GM23338 (cell line): ENCODE results near the gene DOCK10. TPM values are rescaled to one million over a fixed set of nuclear protein-coding genes. Genes with fewer than 3 reads are reported as not detected.

Experiments used
- ATAC-seq: fragments of 200-7000 bp; cut with Tn5 transposase; 3 replicates; pipeline ENCODE4 v1.9.1; 2020
- DNase-seq: peaks from one replicate; pipeline ENCODE4 v3.0.0-alpha.2; 2015; ENCODE audit warnings: low spot score
- H2AFZ ChIP-seq: fragments of 200-600 bp; sonication (generic); 2 replicates; pipeline ENCODE4 v1.8.0; 2016; ENCODE audit warnings: antibody characterized with exemption, mild to moderate bottlenecking, moderate library complexity
- H3F3A ChIP-seq: fragments of 200-600 bp; sonication (generic); replicated peaks from 2 replicates; pipeline ENCODE4 v1.8.0; 2017; ENCODE audit warnings: antibody characterized with exemption, mixed run types, low read depth
- H3K27ac ChIP-seq: fragments of 200-600 bp; sonication (generic); 2 replicates; pipeline ENCODE4 v1.6.1; 2016; ENCODE audit warnings: low read depth
- H3K27me3 ChIP-seq: fragments of 200-600 bp; sonication (generic); 2 replicates; pipeline ENCODE4 v1.8.0; 2016; ENCODE audit warnings: mild to moderate bottlenecking, mixed run types, moderate library complexity; ENCODE audit not compliant: insufficient read depth
- H3K36me3 ChIP-seq: fragments of 200-600 bp; sonication (generic); 2 replicates; pipeline ENCODE4 v1.8.0; 2016; ENCODE audit warnings: mild to moderate bottlenecking; ENCODE audit not compliant: insufficient read depth
- H3K4me1 ChIP-seq: fragments of 200-600 bp; sonication (generic); 2 replicates; pipeline ENCODE4 v1.8.0; 2016; ENCODE audit warnings: mild to moderate bottlenecking, moderate library complexity; ENCODE audit not compliant: insufficient read depth
- H3K4me2 ChIP-seq: fragments of 200-600 bp; sonication (generic); 2 replicates; pipeline ENCODE4 v1.7.1; 2017; ENCODE audit warnings: mixed run types
- H3K4me3 ChIP-seq: fragments of 200-600 bp; sonication (generic); 2 replicates; pipeline ENCODE4 v1.6.1; 2016; ENCODE audit warnings: mixed run types
- H3K79me2 ChIP-seq: fragments of 200-600 bp; sonication (generic); replicated peaks from 2 replicates; pipeline ENCODE4 v1.8.0; 2017; ENCODE audit warnings: mild to moderate bottlenecking; ENCODE audit not compliant: insufficient read depth
- H3K9me2 ChIP-seq: fragments of 200-600 bp; sonication (generic); 2 replicates; pipeline ENCODE4 v1.8.0; 2017; ENCODE audit not compliant: insufficient read depth
- H4K20me1 ChIP-seq: fragments of 200-600 bp; sonication (generic); replicated peaks from 2 replicates; pipeline ENCODE4 v1.8.0; 2017; ENCODE audit warnings: mild to moderate bottlenecking; ENCODE audit not compliant: insufficient read depth
- H3K27ac Mint-ChIP-seq: 2 replicates; pipeline ENCODE4 v1.8.0; 2020; ENCODE audit warnings: inconsistent platforms, mild to moderate bottlenecking, moderate library complexity, mixed read lengths
- H3K27me3 Mint-ChIP-seq: 3 replicates; pipeline ENCODE4 v1.8.0; 2022; ENCODE audit warnings: low read depth, mild to moderate bottlenecking, moderate library complexity, mixed read lengths, inconsistent platforms; ENCODE audit not compliant: insufficient read depth, poor library complexity
- H3K36me3 Mint-ChIP-seq: 3 replicates; pipeline ENCODE4 v1.8.0; 2021; ENCODE audit warnings: low read depth, mild to moderate bottlenecking, inconsistent platforms, moderate library complexity, mixed read lengths
- H3K4me1 Mint-ChIP-seq: 3 replicates; pipeline ENCODE4 v1.8.0; 2020; ENCODE audit warnings: mild to moderate bottlenecking, inconsistent platforms, mixed read lengths
- H3K4me3 Mint-ChIP-seq: 3 replicates; pipeline ENCODE4 v1.8.0; 2021; ENCODE audit warnings: moderate library complexity, mild to moderate bottlenecking, inconsistent platforms, mixed read lengths
- H3K9me3 Mint-ChIP-seq: 3 replicates; pipeline ENCODE4 v1.8.0; 2020; ENCODE audit warnings: moderate library complexity, mild to moderate bottlenecking, inconsistent platforms, mixed read lengths
- CREB1 ChIP-seq: fragments of 250-450 bp; sonication (Bioruptor Pico); IDR thresholded peaks from 2 replicates; pipeline ENCODE4 v1.5.0; 2020; ENCODE audit warnings: low read depth, mild to moderate bottlenecking, moderate library complexity
- JUNB ChIP-seq: IDR thresholded peaks from one replicate; pipeline ENCODE4 v1.6.1; 2016; ENCODE audit warnings: antibody characterized with exemption; ENCODE audit not compliant: unreplicated experiment
- NANOG ChIP-seq: IDR thresholded peaks from 2 replicates; pipeline ENCODE4 v1.6.1; 2016; ENCODE audit warnings: antibody characterized with exemption, borderline replicate concordance
- ZNF114 ChIP-seq: fragments of 250-450 bp; sonication (Bioruptor Pico); IDR thresholded peaks from 2 replicates; pipeline ENCODE4 v1.5.0; 2020; ENCODE audit warnings: mild to moderate bottlenecking, moderate library complexity
- ZNF331 ChIP-seq: fragments of 250-450 bp; sonication (Bioruptor Pico); IDR thresholded peaks from 2 replicates; pipeline ENCODE4 v1.5.0; 2020; ENCODE audit warnings: low read depth, mild to moderate bottlenecking, moderate library complexity
- polyA plus RNA-seq: library from polyadenylated mRNA; unstranded; fragments of >200 nt; fragmentation: Nextera tagmentation; extraction: Ambion mirVana; gene quantifications from 2 replicates; pipeline ENCODE4 v1.2.1, GENCODE V29; 2016
- total RNA-seq: library from RNA; depleted of rRNA; stranded (reverse); fragments of >200 nt; shearing (Covaris generic); gene quantifications from 2 replicates; pipeline ENCODE4 v1.2.3, GENCODE V29; 2014
- TF ChIP-seq, protein P1 (sequence below), 2 experiments: fragments of 200-600 bp in 1 of 2; sonication (generic) in 1 of 2; conservative IDR thresholded peaks; 2 replicates each; pipeline versions ENCODE4 v1.5.1 to v1.6.1; 2016 to 2017; ENCODE audit warnings: antibody characterized with exemption in 2 of 2, low read depth in 2 of 2, mild to moderate bottlenecking in 2 of 2, moderate library complexity in 1 of 2
- TF ChIP-seq, protein P2 (sequence below): IDR thresholded peaks from one replicate; pipeline ENCODE4 v1.6.1; 2018; ENCODE audit warnings: antibody characterized with exemption; ENCODE audit not compliant: unreplicated experiment
- TF ChIP-seq, protein P3 (sequence below): IDR thresholded peaks from 2 replicates; pipeline ENCODE4 v1.6.1; 2016; ENCODE audit warnings: antibody characterized with exemption
- TF ChIP-seq, protein P4 (sequence below): fragments of 250-450 bp; sonication (Bioruptor Pico); IDR thresholded peaks from 2 replicates; pipeline ENCODE4 v1.5.0; 2020; ENCODE audit warnings: mild to moderate bottlenecking, moderate library complexity

Gene DOCK10
- total and polyA plus RNA-seq, 2 experiments from 2014 or later, result 1.0 to 1.7 TPM

DNA sequence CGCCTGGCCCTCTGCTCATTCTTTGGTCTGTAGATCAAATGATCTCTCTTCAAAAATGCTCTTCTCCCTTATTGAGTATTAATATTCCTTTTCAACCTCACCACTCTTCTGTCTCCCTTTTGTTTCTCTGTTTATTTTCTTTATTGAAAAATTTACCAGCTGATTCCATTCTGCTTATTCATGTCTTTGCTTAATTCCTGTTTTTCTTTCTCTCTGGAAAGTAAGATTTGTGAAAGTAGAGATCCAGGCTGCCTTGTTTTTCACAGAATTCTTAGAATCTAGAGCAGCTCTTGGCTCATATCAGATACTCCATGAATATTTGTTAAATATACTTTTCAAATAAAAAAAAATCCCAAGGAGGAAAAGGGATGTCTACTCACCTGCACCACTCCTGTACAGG lies 157.0 kb downstream of the DOCK10 start:
- Mint-ChIP-seq H3K36me3 (no peaks in the 10 kb centered on the region), H3K27ac (no peak overlapping the region), H3K4me3 (no peak overlapping the region), H3K4me1 (0 out of 3 replicates have a peak, but pooled peaks cover 2% of the 10 kb centered on the region), H3K27me3 (no peaks in the 10 kb centered on the region), H3K9me3 (0 out of 3 replicates have a peak, but pooled peaks cover 4% of the 10 kb centered on the region)
- Histone ChIP-seq H3K9me2 (peaks cover 10% of the 10 kb centered on the region), H3K4me1 (no peaks in the 10 kb centered on the region), H3K36me3 (no peaks in the 10 kb centered on the region), H3K79me2 (no peaks in the 10 kb centered on the region), H2AFZ (no peak overlapping the region), H3K27ac (no peak overlapping the region), H3F3A (no peaks in the 10 kb centered on the region), H4K20me1 (no peaks in the 10 kb centered on the region), H3K4me3 (no peak overlapping the region), H3K4me2 (no peak overlapping the region), H3K27me3 (no peaks in the 10 kb centered on the region)
- ATAC-seq, result no peak
- no peak for DNase-seq
- TF ChIP-seq ZNF331 (CRISPR knock-in tag), result no peak
- TF ChIP-seq, protein P1, sequence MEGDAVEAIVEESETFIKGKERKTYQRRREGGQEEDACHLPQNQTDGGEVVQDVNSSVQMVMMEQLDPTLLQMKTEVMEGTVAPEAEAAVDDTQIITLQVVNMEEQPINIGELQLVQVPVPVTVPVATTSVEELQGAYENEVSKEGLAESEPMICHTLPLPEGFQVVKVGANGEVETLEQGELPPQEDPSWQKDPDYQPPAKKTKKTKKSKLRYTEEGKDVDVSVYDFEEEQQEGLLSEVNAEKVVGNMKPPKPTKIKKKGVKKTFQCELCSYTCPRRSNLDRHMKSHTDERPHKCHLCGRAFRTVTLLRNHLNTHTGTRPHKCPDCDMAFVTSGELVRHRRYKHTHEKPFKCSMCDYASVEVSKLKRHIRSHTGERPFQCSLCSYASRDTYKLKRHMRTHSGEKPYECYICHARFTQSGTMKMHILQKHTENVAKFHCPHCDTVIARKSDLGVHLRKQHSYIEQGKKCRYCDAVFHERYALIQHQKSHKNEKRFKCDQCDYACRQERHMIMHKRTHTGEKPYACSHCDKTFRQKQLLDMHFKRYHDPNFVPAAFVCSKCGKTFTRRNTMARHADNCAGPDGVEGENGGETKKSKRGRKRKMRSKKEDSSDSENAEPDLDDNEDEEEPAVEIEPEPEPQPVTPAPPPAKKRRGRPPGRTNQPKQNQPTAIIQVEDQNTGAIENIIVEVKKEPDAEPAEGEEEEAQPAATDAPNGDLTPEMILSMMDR (conservative IDR thresholded peaks at IDR 0.05; ENCODE audit: low read depth in 2 of 2), result no peak
- TF ChIP-seq, protein P2, sequence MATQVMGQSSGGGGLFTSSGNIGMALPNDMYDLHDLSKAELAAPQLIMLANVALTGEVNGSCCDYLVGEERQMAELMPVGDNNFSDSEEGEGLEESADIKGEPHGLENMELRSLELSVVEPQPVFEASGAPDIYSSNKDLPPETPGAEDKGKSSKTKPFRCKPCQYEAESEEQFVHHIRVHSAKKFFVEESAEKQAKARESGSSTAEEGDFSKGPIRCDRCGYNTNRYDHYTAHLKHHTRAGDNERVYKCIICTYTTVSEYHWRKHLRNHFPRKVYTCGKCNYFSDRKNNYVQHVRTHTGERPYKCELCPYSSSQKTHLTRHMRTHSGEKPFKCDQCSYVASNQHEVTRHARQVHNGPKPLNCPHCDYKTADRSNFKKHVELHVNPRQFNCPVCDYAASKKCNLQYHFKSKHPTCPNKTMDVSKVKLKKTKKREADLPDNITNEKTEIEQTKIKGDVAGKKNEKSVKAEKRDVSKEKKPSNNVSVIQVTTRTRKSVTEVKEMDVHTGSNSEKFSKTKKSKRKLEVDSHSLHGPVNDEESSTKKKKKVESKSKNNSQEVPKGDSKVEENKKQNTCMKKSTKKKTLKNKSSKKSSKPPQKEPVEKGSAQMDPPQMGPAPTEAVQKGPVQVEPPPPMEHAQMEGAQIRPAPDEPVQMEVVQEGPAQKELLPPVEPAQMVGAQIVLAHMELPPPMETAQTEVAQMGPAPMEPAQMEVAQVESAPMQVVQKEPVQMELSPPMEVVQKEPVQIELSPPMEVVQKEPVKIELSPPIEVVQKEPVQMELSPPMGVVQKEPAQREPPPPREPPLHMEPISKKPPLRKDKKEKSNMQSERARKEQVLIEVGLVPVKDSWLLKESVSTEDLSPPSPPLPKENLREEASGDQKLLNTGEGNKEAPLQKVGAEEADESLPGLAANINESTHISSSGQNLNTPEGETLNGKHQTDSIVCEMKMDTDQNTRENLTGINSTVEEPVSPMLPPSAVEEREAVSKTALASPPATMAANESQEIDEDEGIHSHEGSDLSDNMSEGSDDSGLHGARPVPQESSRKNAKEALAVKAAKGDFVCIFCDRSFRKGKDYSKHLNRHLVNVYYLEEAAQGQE, result no peak

DNA sequence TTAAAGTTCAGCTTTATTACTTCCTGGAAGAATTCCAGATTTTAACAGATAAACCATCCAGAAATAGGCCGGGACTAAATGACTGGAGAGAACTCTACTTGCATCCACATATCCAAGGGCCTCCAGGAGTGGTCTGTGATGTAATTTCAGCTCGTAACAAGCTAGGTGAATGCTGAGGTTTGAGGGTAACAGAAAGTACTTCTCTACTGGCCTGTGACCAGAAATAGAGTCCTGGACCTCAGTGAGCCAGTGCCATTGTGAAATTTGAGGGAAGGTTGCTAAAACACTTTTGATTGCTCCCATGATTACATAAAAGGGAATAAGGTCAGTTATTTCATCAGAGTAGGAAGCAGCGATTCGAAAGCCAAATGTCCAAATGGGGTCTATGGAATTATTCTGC lies 158.1 kb downstream of the DOCK10 start:
- Histone ChIP-seq H3K4me3 (no peak overlapping the region), H3K4me1 (no peaks in the 10 kb centered on the region), H3K9me2 (peaks cover 8% of the 10 kb centered on the region), H3K79me2 (no peaks in the 10 kb centered on the region), H3K36me3 (no peaks in the 10 kb centered on the region), H3K27me3 (no peaks in the 10 kb centered on the region), H2AFZ (no peak overlapping the region), H3F3A (no peaks in the 10 kb centered on the region), H4K20me1 (no peaks in the 10 kb centered on the region), H3K27ac (no peak overlapping the region), H3K4me2 (no peak overlapping the region)
- 0 out of 3 replicates have a peak, but pooled peaks cover 4% of the 10 kb centered on the region for H3K9me3 Mint-ChIP-seq
- no peaks in the 10 kb centered on the region for H3K36me3 Mint-ChIP-seq
- ATAC-seq, result no peak
- no peak for DNase-seq
- no peak overlapping the region for H3K27ac Mint-ChIP-seq
- no peak overlapping the region for H3K4me3 Mint-ChIP-seq
- 0 out of 3 replicates have a peak, but pooled peaks cover 2% of the 10 kb centered on the region for H3K4me1 Mint-ChIP-seq
- no peaks in the 10 kb centered on the region for H3K27me3 Mint-ChIP-seq
- TF ChIP-seq, protein P3, sequence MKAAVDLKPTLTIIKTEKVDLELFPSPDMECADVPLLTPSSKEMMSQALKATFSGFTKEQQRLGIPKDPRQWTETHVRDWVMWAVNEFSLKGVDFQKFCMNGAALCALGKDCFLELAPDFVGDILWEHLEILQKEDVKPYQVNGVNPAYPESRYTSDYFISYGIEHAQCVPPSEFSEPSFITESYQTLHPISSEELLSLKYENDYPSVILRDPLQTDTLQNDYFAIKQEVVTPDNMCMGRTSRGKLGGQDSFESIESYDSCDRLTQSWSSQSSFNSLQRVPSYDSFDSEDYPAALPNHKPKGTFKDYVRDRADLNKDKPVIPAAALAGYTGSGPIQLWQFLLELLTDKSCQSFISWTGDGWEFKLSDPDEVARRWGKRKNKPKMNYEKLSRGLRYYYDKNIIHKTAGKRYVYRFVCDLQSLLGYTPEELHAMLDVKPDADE, result no peak
- no peak for TF ChIP-seq NANOG
- TF ChIP-seq, protein P4, sequence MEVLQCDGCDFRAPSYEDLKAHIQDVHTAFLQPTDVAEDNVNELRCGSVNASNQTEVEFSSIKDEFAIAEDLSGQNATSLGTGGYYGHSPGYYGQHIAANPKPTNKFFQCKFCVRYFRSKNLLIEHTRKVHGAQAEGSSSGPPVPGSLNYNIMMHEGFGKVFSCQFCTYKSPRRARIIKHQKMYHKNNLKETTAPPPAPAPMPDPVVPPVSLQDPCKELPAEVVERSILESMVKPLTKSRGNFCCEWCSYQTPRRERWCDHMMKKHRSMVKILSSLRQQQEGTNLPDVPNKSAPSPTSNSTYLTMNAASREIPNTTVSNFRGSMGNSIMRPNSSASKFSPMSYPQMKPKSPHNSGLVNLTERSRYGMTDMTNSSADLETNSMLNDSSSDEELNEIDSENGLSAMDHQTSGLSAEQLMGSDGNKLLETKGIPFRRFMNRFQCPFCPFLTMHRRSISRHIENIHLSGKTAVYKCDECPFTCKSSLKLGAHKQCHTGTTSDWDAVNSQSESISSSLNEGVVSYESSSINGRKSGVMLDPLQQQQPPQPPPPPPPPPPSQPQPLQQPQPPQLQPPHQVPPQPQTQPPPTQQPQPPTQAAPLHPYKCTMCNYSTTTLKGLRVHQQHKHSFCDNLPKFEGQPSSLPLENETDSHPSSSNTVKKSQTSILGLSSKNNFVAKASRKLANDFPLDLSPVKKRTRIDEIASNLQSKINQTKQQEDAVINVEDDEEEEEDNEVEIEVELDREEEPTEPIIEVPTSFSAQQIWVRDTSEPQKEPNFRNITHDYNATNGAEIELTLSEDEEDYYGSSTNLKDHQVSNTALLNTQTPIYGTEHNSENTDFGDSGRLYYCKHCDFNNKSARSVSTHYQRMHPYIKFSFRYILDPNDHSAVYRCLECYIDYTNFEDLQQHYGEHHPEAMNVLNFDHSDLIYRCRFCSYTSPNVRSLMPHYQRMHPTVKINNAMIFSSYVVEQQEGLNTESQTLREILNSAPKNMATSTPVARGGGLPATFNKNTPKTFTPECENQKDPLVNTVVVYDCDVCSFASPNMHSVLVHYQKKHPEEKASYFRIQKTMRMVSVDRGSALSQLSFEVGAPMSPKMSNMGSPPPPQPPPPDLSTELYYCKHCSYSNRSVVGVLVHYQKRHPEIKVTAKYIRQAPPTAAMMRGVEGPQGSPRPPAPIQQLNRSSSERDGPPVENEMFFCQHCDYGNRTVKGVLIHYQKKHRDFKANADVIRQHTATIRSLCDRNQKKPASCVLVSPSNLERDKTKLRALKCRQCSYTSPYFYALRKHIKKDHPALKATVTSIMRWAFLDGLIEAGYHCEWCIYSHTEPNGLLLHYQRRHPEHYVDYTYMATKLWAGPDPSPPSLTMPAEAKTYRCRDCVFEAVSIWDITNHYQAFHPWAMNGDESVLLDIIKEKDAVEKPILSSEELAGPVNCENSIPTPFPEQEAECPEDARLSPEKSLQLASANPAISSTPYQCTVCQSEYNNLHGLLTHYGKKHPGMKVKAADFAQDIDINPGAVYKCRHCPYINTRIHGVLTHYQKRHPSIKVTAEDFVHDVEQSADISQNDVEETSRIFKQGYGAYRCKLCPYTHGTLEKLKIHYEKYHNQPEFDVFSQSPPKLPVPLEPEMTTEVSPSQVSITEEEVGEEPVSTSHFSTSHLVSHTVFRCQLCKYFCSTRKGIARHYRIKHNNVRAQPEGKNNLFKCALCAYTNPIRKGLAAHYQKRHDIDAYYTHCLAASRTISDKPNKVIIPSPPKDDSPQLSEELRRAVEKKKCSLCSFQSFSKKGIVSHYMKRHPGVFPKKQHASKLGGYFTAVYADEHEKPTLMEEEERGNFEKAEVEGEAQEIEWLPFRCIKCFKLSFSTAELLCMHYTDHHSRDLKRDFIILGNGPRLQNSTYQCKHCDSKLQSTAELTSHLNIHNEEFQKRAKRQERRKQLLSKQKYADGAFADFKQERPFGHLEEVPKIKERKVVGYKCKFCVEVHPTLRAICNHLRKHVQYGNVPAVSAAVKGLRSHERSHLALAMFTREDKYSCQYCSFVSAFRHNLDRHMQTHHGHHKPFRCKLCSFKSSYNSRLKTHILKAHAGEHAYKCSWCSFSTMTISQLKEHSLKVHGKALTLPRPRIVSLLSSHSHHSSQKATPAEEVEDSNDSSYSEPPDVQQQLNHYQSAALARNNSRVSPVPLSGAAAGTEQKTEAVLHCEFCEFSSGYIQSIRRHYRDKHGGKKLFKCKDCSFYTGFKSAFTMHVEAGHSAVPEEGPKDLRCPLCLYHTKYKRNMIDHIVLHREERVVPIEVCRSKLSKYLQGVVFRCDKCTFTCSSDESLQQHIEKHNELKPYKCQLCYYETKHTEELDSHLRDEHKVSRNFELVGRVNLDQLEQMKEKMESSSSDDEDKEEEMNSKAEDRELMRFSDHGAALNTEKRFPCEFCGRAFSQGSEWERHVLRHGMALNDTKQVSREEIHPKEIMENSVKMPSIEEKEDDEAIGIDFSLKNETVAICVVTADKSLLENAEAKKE (CRISPR knock-in tag), result no peak
- no peak for TF ChIP-seq CREB1 (CRISPR knock-in tag)
- TF ChIP-seq JUNB, result no peak
- no peak for TF ChIP-seq ZNF331 (CRISPR knock-in tag)
- no peak for TF ChIP-seq ZNF114
